A549 (cell line): Measurements from ENCODE around the gene IL4.

ENCODE experiments used
- CTCF ChIP-seq: fragments of >200 bp; sonication (Bioruptor Twin); formaldehyde crosslinking; IDR thresholded peaks from 3 replicates; pipeline ENCODE4 v1.5.1; 2016
- POLR2AphosphoS2 ChIP-seq: conservative IDR thresholded peaks from 2 replicates; pipeline ENCODE4 v1.6.1; 2012; ENCODE audit warnings: low read length, improper control_type of control experiment, inconsistent platforms

GRCh38 chr5:132647473-132647872 is 26.3 kb upstream of the IL4 start:
- TF ChIP-seq CTCF = no peak
- no peak for TF ChIP-seq POLR2AphosphoS2
